NCI-H2081 treated with DMSO at 0.1 percent for 48 hours (cell line): ENCODE data around the gene NUS1.
"Not testable (repeated sequence)": the region's sequence is repeated elsewhere in the genome, so short reads cannot be mapped to it uniquely, and the experiment has no call there.

Experiments
- DNase-seq: peaks from one replicate; lab custom pipeline; 2025; lab: John Stamatoyannopoulos, UW

The NUS1 gene

DNA sequence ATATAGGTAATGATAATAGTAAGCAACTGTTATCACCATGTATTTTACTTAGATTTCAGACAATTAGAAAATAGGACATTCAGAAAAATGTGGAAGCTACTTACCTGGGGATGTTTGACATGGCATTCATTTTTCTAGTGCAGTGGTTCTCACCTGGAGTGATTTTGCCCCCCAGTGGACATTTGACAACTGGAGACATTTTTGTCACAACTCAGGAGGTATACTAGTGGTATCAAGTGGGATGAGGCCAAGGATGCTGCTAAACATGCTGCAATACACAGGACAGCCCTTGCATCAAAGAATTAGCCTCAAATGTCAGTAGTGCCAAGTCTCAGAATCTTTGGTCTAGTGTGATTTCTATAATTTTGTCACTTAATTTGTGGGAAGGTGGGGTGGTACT is 36.1 kb downstream of the NUS1 start:
- DNase-seq: no peak

DNA sequence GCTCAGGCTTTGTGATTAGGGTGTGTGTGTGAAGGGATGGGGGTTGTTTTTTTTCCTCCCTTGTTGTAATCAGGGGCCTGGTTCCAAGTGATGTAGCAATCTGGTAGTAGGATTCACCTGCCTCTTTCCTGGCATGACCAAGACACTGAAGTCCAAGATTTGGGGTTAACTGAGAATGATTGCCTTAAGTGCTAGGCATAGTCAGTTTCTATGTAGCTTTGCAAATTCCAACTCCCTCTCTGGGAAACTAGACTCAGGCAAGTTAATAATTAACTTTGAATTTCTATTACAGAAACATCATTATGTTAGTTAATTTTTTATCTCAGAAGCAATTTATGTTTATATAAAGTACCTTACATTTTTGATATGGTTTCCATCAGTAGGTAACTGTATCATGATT is 43.6 kb downstream of the NUS1 start:
- DNase-seq: no peak

DNA sequence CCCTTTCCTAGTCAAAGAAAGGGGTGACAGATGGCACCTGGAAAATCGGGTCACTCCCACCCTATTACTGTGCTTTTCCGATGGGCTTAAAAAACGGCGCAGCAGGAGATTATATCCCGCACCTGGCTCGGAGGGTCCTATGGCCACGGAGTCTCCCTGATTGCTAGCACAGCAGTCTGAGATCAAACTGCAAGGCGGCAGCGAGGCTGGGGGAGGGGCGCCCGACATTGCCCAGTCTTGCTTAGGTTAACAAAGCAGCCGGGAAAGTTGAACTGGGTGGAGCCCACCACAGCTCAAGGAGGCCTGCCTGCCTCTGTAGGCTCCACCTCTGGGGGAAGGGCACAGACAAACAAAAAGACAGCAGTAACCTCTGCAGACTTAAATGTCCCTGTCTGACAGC is 46.3 kb downstream of the NUS1 start:
- DNase-seq: not testable (repeated sequence)

DNA sequence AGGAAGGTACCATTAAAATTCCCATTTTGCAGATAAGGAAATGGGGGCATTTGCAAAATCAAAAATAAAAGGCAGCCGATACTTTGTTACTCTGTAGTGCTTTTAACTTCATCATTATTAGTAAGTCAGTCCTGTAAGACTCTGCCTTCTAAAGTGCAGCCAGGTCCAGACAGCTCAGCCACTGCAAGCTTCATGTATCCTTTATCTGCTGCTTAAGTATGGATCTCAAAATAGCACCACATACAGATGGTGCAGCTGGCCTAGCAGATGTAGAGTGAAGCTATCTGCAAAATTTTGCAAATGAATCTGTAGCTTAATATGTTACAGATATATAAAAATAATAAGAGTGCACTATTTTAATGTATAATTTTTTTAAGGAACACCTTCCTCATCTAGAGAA is 53.4 kb downstream of the NUS1 start:
- DNase-seq: no peak

DNA sequence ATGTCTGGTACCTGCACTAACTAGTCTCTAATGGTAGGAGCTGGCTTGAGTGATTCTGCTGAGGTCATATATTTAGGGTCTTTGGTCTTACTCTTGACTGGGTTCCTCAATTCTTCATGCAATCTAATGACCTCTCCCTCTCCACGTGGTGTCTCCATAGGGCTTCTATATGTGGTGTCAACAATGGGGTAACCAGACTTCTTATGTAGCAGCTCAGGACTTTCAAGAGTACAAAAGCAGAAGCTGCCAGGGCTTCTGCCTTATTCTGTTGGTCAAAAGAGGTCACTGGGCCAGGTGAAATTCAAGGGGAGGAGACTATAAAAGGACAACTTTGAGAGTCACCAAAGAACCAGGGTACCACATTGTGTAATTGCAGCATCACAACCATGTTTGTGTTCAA is 54.3 kb downstream of the NUS1 start:
- no peak for DNase-seq

DNA sequence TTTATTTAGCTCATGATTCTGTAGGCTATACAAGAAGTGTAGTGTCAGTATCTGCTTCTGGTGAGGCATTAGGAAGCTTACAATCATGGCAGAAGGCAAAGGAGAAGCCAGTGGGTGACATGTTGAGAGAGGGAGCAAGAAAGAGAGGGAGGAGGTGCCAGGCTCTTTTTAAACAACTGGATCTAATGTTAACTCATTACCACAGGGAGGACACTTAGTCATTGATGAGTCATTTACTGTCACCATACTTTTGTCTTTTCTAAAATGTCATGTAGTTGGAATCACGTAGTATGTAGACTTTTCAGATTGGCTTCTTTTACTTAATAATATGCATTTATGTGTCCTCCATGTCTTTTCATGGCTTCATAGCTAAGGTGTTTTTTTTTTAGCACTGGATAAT is 58.1 kb downstream of the NUS1 start:
- no peak for DNase-seq

DNA sequence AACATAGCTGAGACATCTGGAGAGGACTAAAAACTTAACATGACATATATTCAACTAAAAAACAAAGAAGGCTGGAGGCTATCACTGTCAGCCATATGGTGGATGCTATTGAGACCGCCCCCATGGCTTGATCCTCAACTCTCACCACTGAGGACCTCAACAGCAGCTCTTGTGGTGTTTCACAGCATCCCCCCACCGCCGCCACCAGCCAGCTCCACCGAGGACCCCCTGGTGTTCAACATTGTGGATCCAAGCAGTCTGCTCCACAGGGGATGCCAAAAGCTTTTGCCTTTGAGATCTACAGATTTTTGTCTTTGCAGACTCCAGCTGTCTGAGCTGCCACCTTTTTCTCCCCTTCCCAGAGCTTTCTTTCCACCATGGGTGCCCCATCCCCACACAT is 64.6 kb downstream of the NUS1 start:
- DNase-seq: no peak

DNA sequence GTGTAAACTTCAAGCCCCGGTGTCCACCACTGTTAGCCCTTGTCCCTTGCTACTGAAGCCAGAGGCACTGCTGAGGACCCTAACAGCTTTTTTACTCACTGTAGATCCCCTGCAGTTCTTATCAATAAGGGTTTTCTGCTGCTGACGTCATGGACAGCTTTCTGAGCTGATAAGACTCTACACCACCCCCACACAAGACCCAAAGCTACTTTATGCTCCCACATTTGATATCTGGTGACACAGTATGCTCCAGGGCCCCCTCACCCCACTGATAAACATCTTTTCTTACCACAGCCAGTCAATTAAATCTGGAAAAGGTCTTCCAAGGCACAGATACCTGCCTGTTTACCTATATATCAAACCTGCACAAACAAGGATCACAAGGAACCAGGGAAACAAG is 65.3 kb downstream of the NUS1 start:
- DNase-seq: no peak

DNA sequence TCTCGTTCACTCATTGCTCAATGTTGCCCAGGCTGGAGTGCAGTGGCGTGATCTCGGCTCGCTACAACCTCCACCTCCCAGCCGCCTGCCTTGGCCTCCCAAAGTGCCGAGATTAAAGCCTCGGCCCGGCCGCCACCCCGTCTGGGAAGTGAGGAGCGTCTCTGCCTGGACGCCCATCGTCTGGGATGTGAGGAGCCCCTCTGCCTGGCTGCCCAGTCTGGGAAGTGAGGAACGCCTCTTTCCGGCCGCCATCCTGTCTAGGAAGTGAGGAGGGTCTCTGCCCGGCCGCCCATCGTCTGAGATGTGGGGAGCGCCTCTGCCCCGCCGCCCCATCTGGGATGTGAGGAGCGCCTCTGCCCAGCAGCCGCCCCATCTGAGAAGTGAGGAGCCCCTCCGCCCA is 75.4 kb downstream of the NUS1 start:
- DNase-seq: not testable (repeated sequence)
